HepG2 (cell line): ENCODE results near the gene ZMIZ1. TPM values are rescaled to one million over a fixed set of nuclear protein-coding genes. Genes with fewer than 3 reads are reported as not detected.

ENCODE experiments used
- AHR ChIP-seq: IDR thresholded peaks from 2 replicates; pipeline ENCODE4 v1.6.1; 2018; ENCODE audit warnings: missing genetic modification reagents, missing compliant biosample characterization
- BATF2 ChIP-seq: sonication (generic); formaldehyde crosslinking; IDR thresholded peaks from 2 replicates; pipeline ENCODE4 v1.8.0; 2022; ENCODE audit warnings: mild to moderate bottlenecking, missing genetic modification reagents, moderate library complexity
- ERF ChIP-seq: IDR thresholded peaks from 2 replicates; pipeline ENCODE4 v1.6.1; 2018; ENCODE audit warnings: missing biosample characterization, missing genetic modification reagents
- KIAA2018 ChIP-seq: sonication (generic); formaldehyde crosslinking; IDR thresholded peaks from 2 replicates; pipeline ENCODE4 v1.5.0; 2020; ENCODE audit warnings: mild to moderate bottlenecking, missing genetic modification reagents, borderline replicate concordance
- MED1 ChIP-seq: sonication (generic); formaldehyde crosslinking; IDR thresholded peaks from 2 replicates; pipeline ENCODE4 v1.4.0; 2020; ENCODE audit warnings: missing genetic modification reagents
- PBX2 ChIP-seq: IDR thresholded peaks from 2 replicates; pipeline ENCODE4 v1.6.1; 2016; ENCODE audit warnings: control low read depth
- RFX5 ChIP-seq: IDR thresholded peaks from 2 replicates; pipeline ENCODE4 v1.6.1; 2011; ENCODE audit warnings: low read depth, low read length, improper control_type of control experiment
- SIX4 ChIP-seq: sonication (generic); formaldehyde crosslinking; IDR thresholded peaks from 2 replicates; pipeline ENCODE4 v1.4.0; 2020; ENCODE audit warnings: missing genetic modification reagents
- ZBTB7A ChIP-seq: sonication (generic); formaldehyde crosslinking; IDR thresholded peaks from 2 replicates; pipeline ENCODE4 v1.8.0; 2022; ENCODE audit warnings: mild to moderate bottlenecking, missing genetic modification reagents
- ZEB1 ChIP-seq: IDR thresholded peaks from 2 replicates; pipeline ENCODE4 v1.6.1; 2012; ENCODE audit warnings: mild to moderate bottlenecking, low read depth, inconsistent platforms; ENCODE audit not compliant: insufficient replicate concordance
- ZNF124 ChIP-seq: sonication (generic); formaldehyde crosslinking; IDR thresholded peaks from 2 replicates; pipeline ENCODE4 v1.4.0; 2020; ENCODE audit warnings: missing genetic modification reagents
- ZNF326 ChIP-seq: sonication (generic); formaldehyde crosslinking; IDR thresholded peaks from 2 replicates; pipeline ENCODE4 v1.4.0; 2020; ENCODE audit warnings: missing genetic modification reagents, borderline replicate concordance
- ZNF563 ChIP-seq: sonication (generic); formaldehyde crosslinking; IDR thresholded peaks from 2 replicates; pipeline ENCODE4 v1.8.0; 2022; ENCODE audit warnings: mild to moderate bottlenecking, moderate library complexity, missing genetic modification reagents
- ZNF790 ChIP-seq: sonication (generic); formaldehyde crosslinking; IDR thresholded peaks from 2 replicates; pipeline ENCODE4 v1.8.0; 2022; ENCODE audit warnings: missing genetic modification reagents, mild to moderate bottlenecking, borderline replicate concordance
- polyA plus RNA-seq, 8 experiments: library from polyadenylated mRNA; depleted of rRNA in 3 of 8; stranded (reverse) in 7 of 8; unstranded in 1 of 8; fragments of >200 nt; fragmentation: Illumina TruSeq in 4 of 8; extraction: Trizol in 4 of 8; gene quantifications; 2 replicates each; pipeline versions ENCODE4 v1.2.1 to v1.2.3, GENCODE V29; 2011 to 2016; ENCODE audit warnings: low read depth in 4 of 8, missing spikeins in 1 of 8, mixed read lengths in 1 of 8; ENCODE audit not compliant: insufficient read depth in 1 of 8
- total RNA-seq, 5 experiments: library from RNA; depleted of rRNA; stranded (reverse); fragments of >200 nt; fragmentation: Illumina TruSeq; extraction: Trizol; gene quantifications; 2 replicates each; pipeline ENCODE4 v1.2.3, GENCODE V29; 2016; ENCODE audit warnings: low read depth in 1 of 5
- TF ChIP-seq, protein P1 (sequence below): sonication (generic); formaldehyde crosslinking; IDR thresholded peaks from 2 replicates; pipeline ENCODE4 v1.5.1; 2020; ENCODE audit warnings: missing genetic modification reagents, mild to moderate bottlenecking, borderline replicate concordance
- TF ChIP-seq, protein P2 (sequence below): sonication (generic); formaldehyde crosslinking; IDR thresholded peaks from 2 replicates; pipeline ENCODE4 v1.8.1; 2023; ENCODE audit warnings: mild to moderate bottlenecking, missing genetic modification reagents

The ZMIZ1 gene
- total and polyA plus RNA-seq, 2 of the 13 experiments (the other 11 are each of a cell fraction or from before 2014, with no cell fraction given) = 5.3 to 10.2 TPM

DNA sequence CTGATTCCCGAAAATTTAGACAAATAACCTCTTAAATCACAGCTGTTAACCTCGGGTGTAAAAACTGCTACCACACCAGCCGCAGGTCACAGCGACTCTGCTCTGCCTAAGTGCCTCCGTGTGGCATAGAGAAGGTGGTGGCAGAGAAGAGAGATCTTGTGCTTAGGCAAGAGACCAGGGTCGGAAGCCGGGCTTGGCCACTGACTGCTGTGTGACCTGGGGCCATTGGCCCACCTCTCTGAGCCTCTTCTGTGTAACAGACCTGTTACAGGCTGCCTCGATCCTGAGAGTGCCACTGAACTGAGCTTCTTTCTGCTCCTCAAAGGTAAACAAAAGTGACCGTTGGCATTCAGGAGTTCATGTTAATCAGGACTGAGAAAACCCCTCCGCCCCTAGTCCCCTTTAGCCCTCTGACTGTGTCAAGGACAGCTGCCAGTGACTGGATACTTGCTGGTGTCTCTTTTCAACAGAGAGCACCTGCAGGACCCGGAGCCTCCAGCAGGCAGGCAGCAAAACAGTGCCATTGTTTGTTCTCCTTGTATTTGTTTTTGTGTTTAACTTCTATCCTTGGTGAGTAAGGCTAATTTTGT lies 36.5 kb downstream of the ZMIZ1 start (continued):
- no peak for TF ChIP-seq PBX2 (CRISPR knock-in tag)
- no peak for TF ChIP-seq BATF2 (CRISPR knock-in tag)
- no peak for TF ChIP-seq RFX5
- no peak; the same call in 1 of the 2 replicates for TF ChIP-seq SIX4 (CRISPR knock-in tag)
- peak; percentile 41; the same call in 1 of the 2 replicates for TF ChIP-seq ERF (CRISPR knock-in tag)
- TF ChIP-seq ZNF563 = no peak
- peak; percentile 66 for TF ChIP-seq MED1 (CRISPR knock-in tag)
- no peak for TF ChIP-seq ZNF124 (CRISPR knock-in tag)
- no peak for TF ChIP-seq ZNF790
- TF ChIP-seq AHR (CRISPR knock-in tag) = no peak
- no peak for TF ChIP-seq ZEB1
- TF ChIP-seq, protein P1, sequence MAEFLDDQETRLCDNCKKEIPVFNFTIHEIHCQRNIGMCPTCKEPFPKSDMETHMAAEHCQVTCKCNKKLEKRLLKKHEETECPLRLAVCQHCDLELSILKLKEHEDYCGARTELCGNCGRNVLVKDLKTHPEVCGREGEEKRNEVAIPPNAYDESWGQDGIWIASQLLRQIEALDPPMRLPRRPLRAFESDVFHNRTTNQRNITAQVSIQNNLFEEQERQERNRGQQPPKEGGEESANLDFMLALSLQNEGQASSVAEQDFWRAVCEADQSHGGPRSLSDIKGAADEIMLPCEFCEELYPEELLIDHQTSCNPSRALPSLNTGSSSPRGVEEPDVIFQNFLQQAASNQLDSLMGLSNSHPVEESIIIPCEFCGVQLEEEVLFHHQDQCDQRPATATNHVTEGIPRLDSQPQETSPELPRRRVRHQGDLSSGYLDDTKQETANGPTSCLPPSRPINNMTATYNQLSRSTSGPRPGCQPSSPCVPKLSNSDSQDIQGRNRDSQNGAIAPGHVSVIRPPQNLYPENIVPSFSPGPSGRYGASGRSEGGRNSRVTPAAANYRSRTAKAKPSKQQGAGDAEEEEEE = no peak
- TF ChIP-seq KIAA2018 (CRISPR knock-in tag) = no peak
- TF ChIP-seq ZNF326 (CRISPR knock-in tag) = no peak
- TF ChIP-seq, protein P2, sequence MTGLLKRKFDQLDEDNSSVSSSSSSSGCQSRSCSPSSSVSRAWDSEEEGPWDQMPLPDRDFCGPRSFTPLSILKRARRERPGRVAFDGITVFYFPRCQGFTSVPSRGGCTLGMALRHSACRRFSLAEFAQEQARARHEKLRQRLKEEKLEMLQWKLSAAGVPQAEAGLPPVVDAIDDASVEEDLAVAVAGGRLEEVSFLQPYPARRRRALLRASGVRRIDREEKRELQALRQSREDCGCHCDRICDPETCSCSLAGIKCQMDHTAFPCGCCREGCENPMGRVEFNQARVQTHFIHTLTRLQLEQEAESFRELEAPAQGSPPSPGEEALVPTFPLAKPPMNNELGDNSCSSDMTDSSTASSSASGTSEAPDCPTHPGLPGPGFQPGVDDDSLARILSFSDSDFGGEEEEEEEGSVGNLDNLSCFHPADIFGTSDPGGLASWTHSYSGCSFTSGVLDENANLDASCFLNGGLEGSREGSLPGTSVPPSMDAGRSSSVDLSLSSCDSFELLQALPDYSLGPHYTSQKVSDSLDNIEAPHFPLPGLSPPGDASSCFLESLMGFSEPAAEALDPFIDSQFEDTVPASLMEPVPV (CRISPR knock-in tag) = no peak
- TF ChIP-seq ZBTB7A (CRISPR knock-in tag) = peak; percentile 37; the same call in 1 of the 2 replicates
